HFF-Myc (cell line): ENCODE measurements around the gene IRS2.

ENCODE experiments used
- DNase-seq: peaks from one replicate; pipeline ENCODE4 v3.0.0-alpha.2; 2011; ENCODE audit warnings: low read depth; ENCODE audit errors: extremely low read depth
- H3K4me3 ChIP-seq: replicated peaks from 2 replicates; pipeline ENCODE4 v1.5.1; 2011; ENCODE audit warnings: low read depth, mild to moderate bottlenecking, control low read depth, low read length
- TF ChIP-seq, protein P1 (sequence below): IDR thresholded peaks from 2 replicates; pipeline ENCODE4 v1.5.1; 2012; ENCODE audit warnings: mild to moderate bottlenecking, low read depth, low read length, control low read depth; ENCODE audit errors: missing control alignments

Gene IRS2

GRCh38 chr13:109760402-109760801, 26.0 kb downstream of the IRS2 start:
- TF ChIP-seq, protein P1, sequence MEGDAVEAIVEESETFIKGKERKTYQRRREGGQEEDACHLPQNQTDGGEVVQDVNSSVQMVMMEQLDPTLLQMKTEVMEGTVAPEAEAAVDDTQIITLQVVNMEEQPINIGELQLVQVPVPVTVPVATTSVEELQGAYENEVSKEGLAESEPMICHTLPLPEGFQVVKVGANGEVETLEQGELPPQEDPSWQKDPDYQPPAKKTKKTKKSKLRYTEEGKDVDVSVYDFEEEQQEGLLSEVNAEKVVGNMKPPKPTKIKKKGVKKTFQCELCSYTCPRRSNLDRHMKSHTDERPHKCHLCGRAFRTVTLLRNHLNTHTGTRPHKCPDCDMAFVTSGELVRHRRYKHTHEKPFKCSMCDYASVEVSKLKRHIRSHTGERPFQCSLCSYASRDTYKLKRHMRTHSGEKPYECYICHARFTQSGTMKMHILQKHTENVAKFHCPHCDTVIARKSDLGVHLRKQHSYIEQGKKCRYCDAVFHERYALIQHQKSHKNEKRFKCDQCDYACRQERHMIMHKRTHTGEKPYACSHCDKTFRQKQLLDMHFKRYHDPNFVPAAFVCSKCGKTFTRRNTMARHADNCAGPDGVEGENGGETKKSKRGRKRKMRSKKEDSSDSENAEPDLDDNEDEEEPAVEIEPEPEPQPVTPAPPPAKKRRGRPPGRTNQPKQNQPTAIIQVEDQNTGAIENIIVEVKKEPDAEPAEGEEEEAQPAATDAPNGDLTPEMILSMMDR, result no peak
- DNase-seq, result no peak
- H3K4me3 ChIP-seq, result no peak overlapping the region

DNA sequence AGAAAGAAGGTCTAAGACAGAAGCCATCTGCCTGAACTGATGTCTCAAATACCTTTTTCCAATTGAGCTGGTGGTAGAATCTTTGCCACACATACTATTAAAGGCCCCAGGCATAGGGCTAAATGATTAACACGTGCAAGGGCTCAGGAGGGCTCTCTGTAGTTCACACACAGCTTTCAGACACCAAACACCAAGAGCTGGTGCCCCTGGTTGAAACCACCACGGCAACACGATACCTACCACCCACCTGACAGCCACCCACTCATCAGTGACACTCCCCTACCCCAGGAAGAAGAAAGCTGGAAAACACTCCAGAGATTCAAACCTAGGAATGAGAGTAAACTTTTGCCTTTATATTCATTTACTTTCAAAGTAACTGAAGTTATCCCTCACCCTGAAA, 26.8 kb downstream of the IRS2 start:
- no peak for DNase-seq
- TF ChIP-seq, protein P1, result no peak
- H3K4me3 ChIP-seq, result no peak overlapping the region

DNA sequence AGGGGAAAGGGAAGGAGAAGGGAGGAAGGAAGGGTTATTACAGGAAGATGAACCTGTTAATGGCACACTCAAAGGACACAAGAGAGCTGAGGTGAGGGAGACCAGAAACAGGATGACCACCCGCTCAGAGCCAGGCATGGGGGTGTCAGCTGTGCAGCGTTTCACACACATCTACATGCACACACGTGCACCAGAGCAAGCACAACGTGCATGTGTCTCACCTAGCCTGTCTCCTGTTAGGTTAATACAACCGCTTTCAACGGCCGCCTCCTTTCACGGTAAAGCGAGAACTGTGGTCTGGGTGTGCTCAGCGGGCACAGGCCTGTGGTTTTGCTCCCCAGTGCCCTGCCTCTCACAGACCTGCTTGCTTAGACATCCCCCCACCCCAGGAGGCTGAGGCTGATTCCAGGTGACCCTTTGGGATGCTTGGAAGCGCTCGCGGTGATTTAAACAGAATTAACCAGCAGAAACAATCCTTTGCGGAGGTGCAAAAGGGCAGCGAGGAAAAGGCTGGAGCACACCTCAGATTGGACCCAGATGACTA, 27.4 kb downstream of the IRS2 start:
- H3K4me3 ChIP-seq, result no peak overlapping the region
- DNase-seq, result no peak
- TF ChIP-seq, protein P1, result no peak

DNA sequence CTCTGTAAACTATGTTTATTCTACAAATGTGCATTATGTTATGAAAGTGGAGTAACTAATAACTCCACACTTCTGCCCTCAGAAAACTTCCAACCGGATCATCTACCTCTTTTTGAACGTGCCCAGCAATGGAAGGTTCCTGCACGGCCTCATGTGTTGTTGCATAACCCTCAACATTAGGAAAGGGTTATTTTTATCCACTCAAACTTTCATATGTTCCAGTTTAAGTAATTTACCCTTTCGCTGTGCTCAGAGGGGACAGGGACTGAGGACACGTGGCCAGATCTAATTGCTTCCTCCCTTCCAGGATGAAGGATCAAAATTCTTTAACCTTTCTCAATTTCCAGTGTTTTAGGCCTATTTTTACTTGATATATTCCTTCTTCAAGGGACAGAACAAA, 29.6 kb downstream of the IRS2 start:
- H3K4me3 ChIP-seq, result no peak overlapping the region
- TF ChIP-seq, protein P1, result no peak

GRCh38 chr13:109755997-109756396, 30.4 kb downstream of the IRS2 start:
- no peak for DNase-seq
- TF ChIP-seq, protein P1, result no peak

More for the DNA sequence above, 29.6 kb downstream of the IRS2 start:
- no peak for DNase-seq

GRCh38 chr13:109755551-109755950, 30.8 kb downstream of the IRS2 start:
- no peak for DNase-seq
- TF ChIP-seq, protein P1, result no peak
- H3K4me3 ChIP-seq, result no peak overlapping the region

More at GRCh38 chr13:109755997-109756396, 30.4 kb downstream of the IRS2 start:
- no peak overlapping the region for H3K4me3 ChIP-seq

DNA sequence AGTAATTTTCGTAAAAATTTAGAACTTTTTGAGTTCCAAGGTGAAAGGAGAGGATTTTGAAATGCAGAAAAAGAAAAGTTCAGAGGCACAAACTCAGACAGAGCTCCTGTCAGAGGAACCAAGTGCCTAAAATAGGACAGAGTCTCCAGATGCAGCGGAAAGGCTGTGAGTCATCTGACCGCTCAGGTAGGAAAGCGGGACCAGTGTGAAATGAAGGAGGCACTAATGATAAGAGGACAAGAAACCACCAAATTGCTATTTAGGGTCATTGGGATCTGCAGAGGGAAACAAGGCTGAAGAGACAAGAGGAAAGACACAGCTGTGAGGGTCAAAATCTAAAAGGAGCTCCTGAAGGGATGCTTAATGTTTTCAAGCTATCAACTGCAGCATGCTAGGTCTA, 34.9 kb downstream of the IRS2 start:
- TF ChIP-seq, protein P1, result no peak
- H3K4me3 ChIP-seq, result no peak overlapping the region
- DNase-seq, result no peak
